HFFc6 (cell line): ENCODE results near the gene LMO1. TPM values are rescaled to one million over a fixed set of nuclear protein-coding genes. Genes with fewer than 3 reads are reported as not detected.

Experiments
- DNase-seq: peaks from one replicate; pipeline ENCODE4 v3.0.0-alpha.2; 2018
- H3K27ac Mint-ChIP-seq: 2 replicates; pipeline ENCODE4 v1.8.0; 2020; ENCODE audit warnings: mild to moderate bottlenecking, mixed read lengths
- H3K27me3 Mint-ChIP-seq: 2 replicates; pipeline ENCODE4 v1.8.0; 2021; ENCODE audit warnings: mild to moderate bottlenecking, moderate library complexity, mixed read lengths; ENCODE audit not compliant: insufficient read depth
- H3K36me3 Mint-ChIP-seq: 2 replicates; pipeline ENCODE4 v1.8.0; 2021; ENCODE audit warnings: low read depth, mixed read lengths
- H3K4me1 Mint-ChIP-seq: 2 replicates; pipeline ENCODE4 v1.8.0; 2020; ENCODE audit warnings: low read depth, mixed read lengths
- H3K4me3 Mint-ChIP-seq: 2 replicates; pipeline ENCODE4 v1.8.0; 2020; ENCODE audit warnings: mild to moderate bottlenecking, moderate library complexity, mixed read lengths
- H3K9me3 Mint-ChIP-seq: 2 replicates; pipeline ENCODE4 v1.8.0; 2020; ENCODE audit warnings: mild to moderate bottlenecking, mixed read lengths
- CTCF ChIP-seq: fragments of 200-600 bp; sonication (generic); IDR thresholded peaks from 2 replicates; pipeline ENCODE4 v1.5.0; 2021; ENCODE audit warnings: antibody characterized with exemption, mild to moderate bottlenecking
- total RNA-seq, 6 experiments: library from RNA; stranded (reverse); fragmentation: NEBNext Ultra II Directional; extraction: Animal tissue kit (Norgen Biotek cat#: 25700); gene quantifications; 2 replicates in 1 of 6; 3 replicates in 5 of 6; pipeline ENCODE4 v1.2.3, GENCODE V29; 2021

Gene LMO1
- total RNA-seq, 6 experiments from 2014 or later = not detected

GRCh38 chr11:8228231-8228630, 35.4 kb downstream of the LMO1 start:
- Mint-ChIP-seq H3K27me3 (peaks cover 11% of the 10 kb centered on the region), H3K9me3 (no peaks in the 10 kb centered on the region), H3K36me3 (no peaks in the 10 kb centered on the region), H3K27ac (no peak overlapping the region), H3K4me1 (peaks cover 10% of the 10 kb centered on the region), H3K4me3 (no peak overlapping the region)
- no peak for TF ChIP-seq CTCF
- DNase-seq = no peak

GRCh38 chr11:8227156-8228152, 36.2 kb downstream of the LMO1 start:
- Mint-ChIP-seq H3K27me3 (peaks cover 11% of the 10 kb centered on the region), H3K4me3 (no peak overlapping the region), H3K27ac (no peak overlapping the region), H3K9me3 (no peaks in the 10 kb centered on the region), H3K36me3 (no peaks in the 10 kb centered on the region), H3K4me1 (peaks cover 10% of the 10 kb centered on the region)
- no peak for TF ChIP-seq CTCF
- peak; percentile 39 for DNase-seq

- no peak overlapping the region for H3K4me3 Mint-ChIP-seq
- peak; percentile 28 for DNase-seq
- no peaks in the 10 kb centered on the region for H3K9me3 Mint-ChIP-seq
- peaks cover 10% of the 10 kb centered on the region for H3K4me1 Mint-ChIP-seq
- no peaks in the 10 kb centered on the region for H3K36me3 Mint-ChIP-seq
- H3K27me3 Mint-ChIP-seq = peaks cover 10% of the 10 kb centered on the region; the same call in 1 of the 2 replicates
- H3K27ac Mint-ChIP-seq = no peak overlapping the region
- peak; percentile 99 for TF ChIP-seq CTCF
These were observed 38.1 kb downstream of the LMO1 start for GRCh38 chr11:8225589-8226036.

- H3K36me3 Mint-ChIP-seq = no peaks in the 10 kb centered on the region
These were observed 39.0 kb downstream of the LMO1 start for GRCh38 chr11:8224711-8225110.

GRCh38 chr11:8224161-8224591, 39.5 kb downstream of the LMO1 start:
- Mint-ChIP-seq H3K4me3 (no peak overlapping the region), H3K36me3 (no peaks in the 10 kb centered on the region), H3K27ac (no peak overlapping the region), H3K27me3 (peaks cover 14% of the 10 kb centered on the region), H3K9me3 (no peaks in the 10 kb centered on the region), H3K4me1 (peaks cover 6% of the 10 kb centered on the region)
- no peak for TF ChIP-seq CTCF
- no peak for DNase-seq

More at GRCh38 chr11:8224711-8225110, 39.0 kb downstream of the LMO1 start:
- no peak overlapping the region for H3K27ac Mint-ChIP-seq
- H3K9me3 Mint-ChIP-seq = no peaks in the 10 kb centered on the region
- H3K27me3 Mint-ChIP-seq = peaks cover 14% of the 10 kb centered on the region
- peaks cover 10% of the 10 kb centered on the region for H3K4me1 Mint-ChIP-seq
- no peak for DNase-seq
- TF ChIP-seq CTCF = no peak
- H3K4me3 Mint-ChIP-seq = no peak overlapping the region
